Measurements from ENCODE around the gene TP53I13.
A peak's percentile ranks its signal among the peaks of the same experiment; 100 is the strongest.

Gene TP53I13

DNA sequence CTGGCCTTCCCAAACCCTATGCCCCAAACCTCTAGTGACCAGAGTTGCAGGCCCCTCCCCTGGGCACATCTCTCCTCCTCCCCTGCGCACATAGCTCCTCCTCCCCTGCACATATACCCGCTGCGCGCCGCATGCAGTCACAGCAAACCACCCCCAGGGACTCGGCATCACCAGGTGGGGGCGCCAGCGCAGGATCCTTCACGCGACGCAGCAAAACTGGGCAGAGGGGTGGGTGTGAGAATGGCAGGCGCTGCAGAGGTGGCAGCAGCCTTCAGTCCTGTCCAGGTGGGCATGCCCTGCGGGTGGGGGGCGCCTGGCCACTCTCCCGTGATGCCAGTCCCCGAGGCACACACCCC is 48.6 kb downstream of the TP53I13 start:
- peak; percentile 88 for DNase-seq

DNA sequence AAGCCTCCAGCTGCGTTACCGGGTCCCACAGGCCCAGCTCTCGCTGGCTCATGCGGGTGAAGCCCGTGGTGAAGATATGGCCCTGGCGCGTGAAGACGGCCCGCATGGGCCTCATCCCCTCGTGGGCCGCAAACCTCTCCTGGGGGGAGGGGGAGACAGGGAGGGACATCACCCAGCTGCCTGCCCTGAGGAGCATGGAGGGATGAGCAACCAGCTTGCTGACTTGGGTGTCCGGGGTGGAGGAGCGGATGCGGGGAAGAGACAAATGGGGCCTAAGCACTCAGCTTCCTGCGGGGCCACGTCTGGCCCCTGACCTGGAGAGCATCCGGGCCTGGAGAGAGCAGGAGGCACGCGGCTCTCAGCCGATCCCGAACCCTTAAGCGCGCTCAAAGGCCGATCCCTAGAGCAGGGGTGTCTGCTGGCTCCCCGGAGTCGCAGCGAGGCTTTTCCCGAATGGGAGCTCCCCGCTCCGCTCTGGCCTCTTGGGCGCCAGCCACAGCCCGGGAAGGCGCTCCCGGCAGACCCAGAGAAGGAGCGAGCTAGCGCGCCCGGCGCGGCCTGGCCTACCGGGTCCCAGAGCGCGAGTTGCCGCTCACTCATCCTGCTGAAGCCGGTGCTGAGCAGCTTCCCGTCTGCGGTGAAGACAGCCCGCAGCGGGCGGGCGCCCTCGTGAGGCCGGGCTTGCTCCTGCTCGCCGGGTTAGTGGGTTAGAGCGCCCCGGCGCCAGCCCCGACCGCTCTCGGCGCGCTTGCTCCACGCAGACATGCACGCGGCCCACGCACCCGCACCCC is 49.2 kb downstream of the TP53I13 start:
- peak; percentile 86 for DNase-seq

DNA sequence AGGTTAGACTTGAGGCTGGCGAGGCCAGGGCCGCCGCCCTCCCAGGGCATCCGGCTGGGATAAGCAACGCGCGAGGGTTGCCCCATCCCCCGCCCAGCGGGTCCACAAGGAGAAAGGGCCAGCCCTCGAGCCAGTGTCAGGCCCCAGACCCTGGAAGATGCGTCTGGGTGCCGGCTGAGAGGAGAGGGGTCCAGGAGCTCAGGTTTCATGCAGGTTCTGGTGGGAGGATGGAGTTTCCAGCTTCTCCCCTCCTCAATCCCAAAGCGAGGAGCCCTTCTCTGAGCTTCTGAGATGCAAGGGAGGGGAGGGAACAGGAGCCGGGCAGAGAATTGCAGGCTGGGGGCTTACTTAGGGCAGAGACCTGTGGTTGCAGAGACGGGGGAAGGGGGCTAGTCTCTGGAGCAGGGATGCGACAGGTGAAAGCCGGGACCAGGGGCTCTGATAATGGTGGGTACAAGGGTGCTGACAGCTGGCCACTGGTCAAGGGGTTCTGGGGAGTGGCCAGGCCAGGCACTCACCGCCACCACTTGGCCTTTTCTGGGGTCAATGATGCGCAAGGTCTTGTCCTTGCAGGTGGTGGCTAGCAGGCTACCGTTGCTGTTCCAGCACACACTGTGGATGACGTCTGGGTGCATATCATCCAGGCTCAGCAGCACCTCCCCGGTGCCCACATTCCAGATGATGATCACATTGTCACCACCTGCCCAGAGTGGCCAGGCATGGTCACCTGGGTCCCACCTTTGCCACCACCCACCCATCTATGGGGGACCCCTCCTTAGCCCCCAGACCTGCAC is 50.0 kb downstream of the TP53I13 start:
- DNase-seq = no peak

DNA sequence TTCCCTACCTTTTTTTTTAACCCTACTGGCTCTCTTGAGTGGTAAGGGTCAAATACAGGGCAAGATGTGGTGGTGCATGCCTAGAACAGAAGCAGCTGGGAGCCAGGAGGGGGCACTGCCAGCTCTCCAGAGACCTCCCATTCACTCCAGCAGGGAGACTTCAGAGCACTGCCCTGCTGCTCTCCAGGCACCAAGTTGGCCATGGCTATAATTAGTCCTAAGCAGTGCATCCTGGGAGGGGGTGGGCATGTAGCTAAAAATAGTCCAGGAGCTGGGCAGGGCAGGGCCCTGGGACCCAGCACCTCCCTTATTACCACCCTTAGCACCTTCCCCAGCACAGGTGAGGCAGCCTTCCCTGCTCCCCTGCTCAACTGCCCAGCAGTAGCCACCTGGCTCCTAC is 50.8 kb downstream of the TP53I13 start:
- DNase-seq = no peak

DNA sequence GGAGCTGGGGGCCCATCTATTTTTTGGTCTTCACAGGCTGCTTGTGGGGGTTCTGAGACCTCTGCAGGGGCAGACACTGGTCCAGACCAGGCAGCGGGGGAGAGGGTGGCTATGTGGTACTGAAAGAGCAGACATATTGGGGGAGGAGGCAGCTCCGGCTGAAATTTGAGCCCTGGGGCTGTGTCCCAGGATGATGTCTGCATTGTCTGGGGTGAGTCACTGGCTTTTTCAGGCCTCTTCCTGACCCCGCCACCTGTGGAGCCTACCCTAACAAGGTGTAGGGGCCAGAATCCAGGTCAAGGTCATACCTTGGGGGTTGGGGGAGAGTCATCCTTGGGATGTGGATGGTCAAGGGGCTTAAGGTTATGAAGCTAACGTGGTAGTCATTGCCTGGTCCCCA is 51.8 kb downstream of the TP53I13 start:
- DNase-seq = no peak

DNA sequence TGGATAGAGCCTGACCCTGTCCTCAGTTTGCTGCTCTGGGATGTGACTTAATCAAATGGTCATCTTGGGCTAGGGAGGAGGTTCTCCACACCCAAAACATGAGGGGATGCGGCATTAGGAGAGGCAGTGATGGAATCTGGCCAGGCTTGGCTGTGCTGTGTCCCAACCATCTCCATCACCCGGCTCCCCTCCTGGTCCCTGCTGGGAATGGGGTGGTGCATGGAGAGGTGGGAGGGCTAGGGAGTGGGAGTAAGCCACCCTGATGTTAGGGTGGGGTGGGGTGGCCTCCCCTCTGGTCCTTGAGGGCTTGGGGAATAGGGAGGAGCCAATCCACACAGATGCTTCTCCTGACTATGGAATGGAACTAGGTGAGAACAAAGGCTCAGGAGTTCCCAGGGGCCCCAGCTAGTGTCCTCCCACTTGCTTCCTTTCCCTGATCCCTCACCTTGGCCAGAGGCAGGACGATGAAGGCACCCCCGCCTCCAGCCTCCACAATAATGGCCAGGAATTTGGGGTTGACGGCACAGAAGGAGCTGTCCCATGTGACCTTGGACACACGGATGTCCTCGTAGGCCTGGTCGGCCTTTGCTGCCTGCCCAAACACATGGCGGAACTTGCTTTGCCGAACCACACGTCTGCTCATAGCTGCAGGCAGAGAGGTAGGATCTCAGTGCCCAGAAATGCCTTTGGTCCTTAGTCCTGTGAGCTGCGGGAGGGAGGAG is 52.4 kb downstream of the TP53I13 start:
- no peak for DNase-seq

DNA sequence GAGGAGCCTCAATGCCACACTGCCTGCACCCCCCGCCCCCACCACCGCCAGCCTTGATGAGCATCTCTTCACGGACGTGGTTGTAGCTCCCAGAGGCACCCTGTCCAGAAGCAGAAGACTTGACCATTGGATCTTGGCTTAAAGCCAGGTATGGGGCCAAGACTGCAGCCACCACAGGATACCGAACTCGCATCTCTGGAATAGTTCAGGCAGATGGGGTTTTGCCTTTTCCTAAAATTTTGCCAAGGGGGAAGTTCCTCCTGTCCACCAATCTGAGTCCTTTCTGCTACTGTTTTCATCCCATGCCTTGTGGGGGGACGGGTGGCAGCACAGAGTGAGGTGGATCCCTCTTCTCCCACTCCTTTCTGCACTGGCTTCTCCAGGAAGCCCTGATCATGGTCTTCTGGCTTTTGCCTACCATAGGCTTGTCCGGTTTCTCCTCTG is 53.3 kb downstream of the TP53I13 start:
- no peak for DNase-seq
